Neuron (in vitro differentiated cells): ENCODE results near the gene FUT6.
"Not testable (repeated sequence)": the region's sequence is repeated elsewhere in the genome, so short reads cannot be mapped to it uniquely, and the experiment has no call there.

ENCODE experiments used
- H2AFZ ChIP-seq: one replicate; pipeline ENCODE4 v1.6.1; 2013; ENCODE audit warnings: low read depth, mild to moderate bottlenecking, inconsistent platforms, low read length, moderate library complexity
- H3K27me3 ChIP-seq: one replicate; pipeline ENCODE4 v1.6.1; 2013; ENCODE audit warnings: low read length; ENCODE audit not compliant: insufficient read depth
- H3K36me3 ChIP-seq: one replicate; pipeline ENCODE4 v1.6.1; 2013; ENCODE audit warnings: low read length; ENCODE audit not compliant: insufficient read depth
- H3K4me1 ChIP-seq: one replicate; pipeline ENCODE4 v1.6.1; 2013; ENCODE audit warnings: low read length; ENCODE audit not compliant: insufficient read depth
- H3K4me3 ChIP-seq: 2 replicates; pipeline ENCODE4 v1.5.1; 2013; ENCODE audit warnings: mild to moderate bottlenecking, low read length, moderate library complexity
- H3K9me3 ChIP-seq: one replicate; pipeline ENCODE4 v1.6.1; 2013; ENCODE audit warnings: low read length

FUT6 gene

DNA sequence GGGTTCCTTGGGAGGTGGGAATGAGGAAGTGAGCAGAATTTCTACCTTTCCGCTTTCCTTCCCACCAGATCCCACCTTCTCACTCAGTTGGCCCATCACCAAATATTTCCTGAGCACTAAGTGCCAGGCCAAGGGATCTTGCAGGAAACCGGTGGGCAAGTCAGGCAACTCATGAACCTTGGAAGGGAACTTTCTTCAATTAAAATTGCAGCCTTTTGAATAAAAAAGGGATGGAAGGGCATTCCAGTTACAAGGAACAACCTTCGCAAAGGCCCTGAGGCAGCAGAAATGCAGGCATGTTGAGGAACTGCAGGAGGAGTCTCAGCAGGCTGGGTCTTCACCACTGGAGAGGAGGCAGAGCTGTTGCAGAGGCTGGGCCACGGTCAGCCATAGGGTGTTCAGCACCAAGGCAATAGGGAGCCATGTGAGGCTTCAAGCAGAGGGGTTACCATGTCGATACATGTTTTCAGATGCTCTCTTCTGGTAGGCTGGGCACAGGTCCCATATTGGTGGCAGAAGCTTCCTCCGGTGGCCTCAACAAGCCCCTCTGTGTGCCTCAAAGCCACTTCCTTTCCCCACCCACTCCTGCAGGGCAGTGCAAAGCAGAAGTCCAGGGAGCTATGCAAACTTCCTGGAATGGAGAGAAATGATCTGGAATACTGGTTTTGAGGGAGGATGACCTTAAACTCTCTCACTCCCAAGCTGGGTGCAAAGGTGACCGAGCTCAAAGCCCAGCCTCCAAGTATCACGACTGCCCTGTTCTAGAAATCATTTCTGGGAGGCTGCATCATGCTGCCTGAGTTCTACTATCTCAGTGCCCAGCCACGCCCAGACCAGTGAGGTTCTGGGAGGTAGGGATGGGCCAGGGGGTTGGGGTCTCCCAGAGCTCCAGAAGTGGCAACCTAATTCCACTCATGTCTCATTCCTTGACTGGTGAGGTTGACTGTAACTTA is at the start of gene FUT6:
Gene FUT6, minus strand, starts transcription at position 638 of the 953 bp plus-strand sequence. CDS start 7,135 bp downstream, outside the sequence.
- no peaks in the 10 kb centered on the region for H3K27me3 ChIP-seq
- no peaks in the 10 kb centered on the region for H3K36me3 ChIP-seq
- H2AFZ ChIP-seq = no peak within 1 kb of the TSS
- no peaks in the 10 kb centered on the region for H3K4me1 ChIP-seq
- H3K9me3 ChIP-seq = no peaks in the 10 kb centered on the region
- H3K4me3 ChIP-seq = no peak within 1 kb of the TSS

DNA sequence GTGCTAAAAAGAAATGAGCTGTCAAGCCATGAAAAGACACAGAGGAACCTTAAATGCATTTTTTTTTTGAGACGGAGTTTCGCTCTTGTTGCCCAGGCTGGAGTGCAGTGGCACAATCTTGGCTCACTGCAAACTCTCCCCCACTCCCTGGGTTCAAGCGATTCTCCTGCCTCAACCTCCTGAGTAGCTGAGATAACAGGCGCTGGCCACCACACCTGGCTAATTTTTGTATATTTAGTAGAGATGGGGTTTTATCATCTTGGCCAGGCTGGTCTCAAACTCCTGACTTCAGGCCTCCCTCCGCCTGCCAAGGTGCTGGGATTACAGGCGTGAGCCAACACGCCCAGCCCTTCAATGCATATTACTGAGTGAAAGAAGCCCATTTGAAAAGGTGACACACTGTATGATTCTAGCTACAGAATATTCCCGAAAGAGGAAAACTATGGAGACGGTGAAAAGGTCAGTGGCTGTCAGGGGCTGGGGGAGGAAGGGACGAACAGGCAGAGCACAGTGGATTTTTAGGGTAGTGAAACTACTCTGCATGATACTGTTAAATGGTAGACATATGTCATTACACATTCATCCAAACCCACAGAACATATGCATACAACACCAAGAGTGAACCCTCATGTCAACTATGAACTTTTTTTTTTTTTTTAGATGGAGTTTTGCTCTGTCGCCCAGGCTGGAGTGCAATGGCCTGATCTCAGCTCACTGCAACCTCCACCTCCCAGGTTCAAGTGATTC is 44.7 kb upstream of the FUT6 start:
- not testable (repeated sequence) for H3K4me3 ChIP-seq, H3K27me3 ChIP-seq, H3K36me3 ChIP-seq, H3K9me3 ChIP-seq, H2AFZ ChIP-seq
- peaks cover 18% of the 10 kb centered on the region for H3K4me1 ChIP-seq

- not testable (repeated sequence) for H2AFZ ChIP-seq, H3K36me3 ChIP-seq, H3K4me3 ChIP-seq, H3K27me3 ChIP-seq, H3K9me3 ChIP-seq
- peaks cover 20% of the 10 kb centered on the region for H3K4me1 ChIP-seq
These were observed 43.8 kb upstream of the FUT6 start for GRCh38 chr19:5883157-5883873.

DNA sequence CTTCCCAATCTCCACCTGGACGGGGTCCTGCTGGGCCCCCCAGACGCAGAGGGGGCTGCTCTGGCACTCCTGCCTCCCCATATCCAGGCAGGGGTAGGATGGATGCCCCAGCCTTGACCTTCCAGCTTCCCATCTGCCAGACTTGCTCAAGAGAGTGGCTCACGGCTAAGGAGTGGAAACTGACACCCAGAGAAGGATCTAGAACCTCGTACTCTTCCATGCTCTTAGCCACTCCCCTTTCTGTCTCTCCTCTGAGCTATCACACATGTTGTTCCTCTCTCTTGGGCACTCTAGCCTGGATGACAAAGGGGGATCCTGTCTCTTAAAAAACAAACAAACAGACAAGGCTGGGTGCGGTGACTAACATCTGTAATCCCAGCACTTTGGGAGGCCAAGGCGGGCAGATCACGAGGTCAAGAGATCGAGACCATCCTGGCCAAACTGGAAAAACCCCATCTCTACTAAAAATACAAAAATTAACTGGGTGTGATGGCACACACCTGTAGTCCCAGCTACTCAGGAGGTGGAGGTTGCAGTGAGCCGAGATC is 43.0 kb upstream of the FUT6 start:
- Histone ChIP-seq H3K27me3 (no peaks in the 10 kb centered on the region), H3K9me3 (no peaks in the 10 kb centered on the region), H3K4me3 (no peak overlapping the region), H3K36me3 (no peaks in the 10 kb centered on the region), H3K4me1 (peaks cover 26% of the 10 kb centered on the region), H2AFZ (no peak overlapping the region)

- Histone ChIP-seq H3K36me3 (no peaks in the 10 kb centered on the region), H2AFZ (no peak overlapping the region), H3K4me1 (peaks cover 28% of the 10 kb centered on the region), H3K4me3 (no peak overlapping the region), H3K27me3 (no peaks in the 10 kb centered on the region), H3K9me3 (no peaks in the 10 kb centered on the region)
These were observed 42.2 kb upstream of the FUT6 start for GRCh38 chr19:5881543-5882299.

GRCh38 chr19:5880604-5881078 is 41.1 kb upstream of the FUT6 start:
- H3K4me3 ChIP-seq = no peak overlapping the region
- H3K27me3 ChIP-seq = no peaks in the 10 kb centered on the region
- H2AFZ ChIP-seq = no peak overlapping the region

GRCh38 chr19:5880196-5880595 is 40.7 kb upstream of the FUT6 start:
- Histone ChIP-seq H3K27me3 (no peaks in the 10 kb centered on the region), H3K9me3 (no peaks in the 10 kb centered on the region), H2AFZ (no peak overlapping the region), H3K36me3 (no peaks in the 10 kb centered on the region), H3K4me1 (peaks cover 28% of the 10 kb centered on the region), H3K4me3 (no peak overlapping the region)

More at GRCh38 chr19:5880604-5881078, 41.1 kb upstream of the FUT6 start:
- Histone ChIP-seq H3K36me3 (no peaks in the 10 kb centered on the region), H3K4me1 (peaks cover 28% of the 10 kb centered on the region), H3K9me3 (no peaks in the 10 kb centered on the region)

GRCh38 chr19:5877882-5878281 is 38.4 kb upstream of the FUT6 start:
- H2AFZ ChIP-seq = no peak overlapping the region
- H3K36me3 ChIP-seq = no peaks in the 10 kb centered on the region
- H3K27me3 ChIP-seq = no peaks in the 10 kb centered on the region
- no peaks in the 10 kb centered on the region for H3K9me3 ChIP-seq
- peaks cover 28% of the 10 kb centered on the region for H3K4me1 ChIP-seq
- no peak overlapping the region for H3K4me3 ChIP-seq

- Histone ChIP-seq H3K9me3 (no peaks in the 10 kb centered on the region), H3K27me3 (no peaks in the 10 kb centered on the region), H3K36me3 (no peaks in the 10 kb centered on the region), H3K4me3 (no peak overlapping the region), H3K4me1 (peaks cover 28% of the 10 kb centered on the region), H2AFZ (no peak overlapping the region)
These were observed 37.9 kb upstream of the FUT6 start for GRCh38 chr19:5877427-5877826.

DNA sequence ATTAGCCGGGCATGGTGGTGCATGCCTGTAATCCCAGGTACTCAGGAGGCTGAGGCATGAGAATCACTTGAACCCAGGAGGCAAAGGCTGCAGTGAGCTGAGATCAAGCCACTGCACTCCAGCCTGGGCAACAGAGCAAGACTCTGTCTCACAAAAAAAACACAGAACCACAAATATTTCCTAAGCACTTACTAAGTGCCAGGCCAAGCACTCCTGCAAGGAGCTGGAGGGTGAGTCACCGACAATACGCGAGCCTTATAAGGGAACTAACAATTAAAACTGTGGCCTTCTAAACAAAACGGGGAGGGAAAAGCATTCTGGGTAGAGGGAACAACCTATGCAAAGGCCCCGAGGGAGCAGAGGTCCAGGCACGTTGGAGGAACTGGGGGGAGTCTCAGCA is 35.0 kb upstream of the FUT6 start:
- not testable (repeated sequence) for H2AFZ ChIP-seq, H3K27me3 ChIP-seq

DNA sequence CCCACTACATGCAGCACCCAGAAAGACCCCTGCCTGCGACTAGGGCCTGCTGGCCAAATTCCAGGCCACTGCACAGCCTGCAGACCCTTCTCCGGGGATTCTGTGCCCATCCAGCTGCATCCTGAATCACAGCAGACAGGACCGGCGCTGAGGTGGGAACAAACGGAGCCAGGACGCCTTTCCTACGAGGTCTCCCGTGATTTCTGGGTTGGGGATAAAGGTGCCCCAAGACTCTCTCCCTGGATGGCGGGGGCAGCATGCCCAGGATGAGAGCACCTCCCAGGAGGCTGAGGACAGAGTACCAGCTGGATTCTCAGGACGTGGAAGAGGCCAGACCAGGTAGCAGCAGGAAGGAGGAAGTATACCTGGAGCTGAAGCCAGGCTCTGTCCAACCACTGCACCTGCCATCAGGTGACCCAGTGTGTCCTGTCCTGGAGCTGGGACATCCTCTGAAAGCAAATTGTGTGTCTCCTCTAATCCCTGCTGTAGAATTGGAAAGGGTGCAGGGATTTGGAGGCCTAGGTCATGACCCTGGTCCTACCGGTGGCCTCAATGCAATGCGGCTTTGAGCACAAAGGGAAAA is 34.2 kb upstream of the FUT6 start:
- Histone ChIP-seq H3K4me3 (no peak overlapping the region), H3K9me3 (no peaks in the 10 kb centered on the region), H2AFZ (no peak overlapping the region), H3K27me3 (no peaks in the 10 kb centered on the region), H3K36me3 (no peaks in the 10 kb centered on the region), H3K4me1 (peaks cover 8% of the 10 kb centered on the region)

More for the DNA sequence above, 35.0 kb upstream of the FUT6 start:
- not testable (repeated sequence) for H3K4me3 ChIP-seq, H3K9me3 ChIP-seq, H3K36me3 ChIP-seq
- peaks cover 12% of the 10 kb centered on the region for H3K4me1 ChIP-seq

GRCh38 chr19:5870986-5871394 is 31.5 kb upstream of the FUT6 start:
- H3K4me1 ChIP-seq = no peaks in the 10 kb centered on the region
- H3K27me3 ChIP-seq = peaks cover 2% of the 10 kb centered on the region
- H3K9me3 ChIP-seq = no peaks in the 10 kb centered on the region
- H2AFZ ChIP-seq = no peak overlapping the region
- H3K4me3 ChIP-seq = no peak overlapping the region
- H3K36me3 ChIP-seq = no peaks in the 10 kb centered on the region
